Activated CD4-positive, CD25-positive, alpha-beta regulatory T cell treated with anti-CD3 and anti-CD28 coated beads, Interleukin-2, amount 50 U/mL, for 72 hours (primary cell): ENCODE measurements around the gene STEAP4.
"Not testable (repeated sequence)": the region's sequence is repeated elsewhere in the genome, so short reads cannot be mapped to it uniquely, and the experiment has no call there.

ENCODE experiments used
- DNase-seq: peaks from one replicate; pipeline ENCODE4 v3.0.0; 2021

Gene STEAP4

GRCh38 chr7:88311675-88312036 lies 5.0 kb upstream of the STEAP4 start:
- DNase-seq = no peak

GRCh38 chr7:88310956-88311674 lies 4.4 kb upstream of the STEAP4 start:
- DNase-seq = no peak

GRCh38 chr7:88309819-88310218 lies 3.1 kb upstream of the STEAP4 start:
- DNase-seq = no peak

- DNase-seq = no peak
These were observed 1.1 kb upstream of the STEAP4 start for GRCh38 chr7:88307823-88308222.

- DNase-seq = no peak
These were observed 718 bp upstream of the STEAP4 start for GRCh38 chr7:88307412-88307811.

- DNase-seq = no peak
These were observed 1.6 kb downstream of the STEAP4 start for GRCh38 chr7:88305044-88305443.

- no peak for DNase-seq
These were observed 4.2 kb downstream of the STEAP4 start for GRCh38 chr7:88302486-88302885.

GRCh38 chr7:88301924-88302323 lies 4.8 kb downstream of the STEAP4 start:
- no peak for DNase-seq

GRCh38 chr7:88300401-88300945 lies 6.2 kb downstream of the STEAP4 start:
- no peak for DNase-seq

GRCh38 chr7:88299126-88299525 lies 7.6 kb downstream of the STEAP4 start:
- DNase-seq = no peak

GRCh38 chr7:88293866-88294265 lies 12.8 kb downstream of the STEAP4 start:
- DNase-seq = no peak

- DNase-seq = no peak
These were observed 15.1 kb downstream of the STEAP4 start for GRCh38 chr7:88291398-88292173.

- DNase-seq = no peak
These were observed 16.2 kb downstream of the STEAP4 start for GRCh38 chr7:88290491-88290890.

GRCh38 chr7:88289564-88290025 lies 17.1 kb downstream of the STEAP4 start:
- DNase-seq = no peak

- DNase-seq = no peak
These were observed 24.9 kb downstream of the STEAP4 start for GRCh38 chr7:88281749-88282148.

GRCh38 chr7:88280801-88281200 lies 25.9 kb downstream of the STEAP4 start:
- DNase-seq = no peak

GRCh38 chr7:88279323-88279722 lies 27.4 kb downstream of the STEAP4 start:
- no peak for DNase-seq

GRCh38 chr7:88278881-88279280 lies 27.8 kb downstream of the STEAP4 start:
- DNase-seq = no peak

- no peak for DNase-seq
These were observed 30.0 kb downstream of the STEAP4 start for GRCh38 chr7:88276605-88277153.

GRCh38 chr7:88274856-88275255 lies 31.8 kb downstream of the STEAP4 start:
- not testable (repeated sequence) for DNase-seq

GRCh38 chr7:88269586-88269985 lies 37.1 kb downstream of the STEAP4 start:
- no peak for DNase-seq

- no peak for DNase-seq
These were observed 37.8 kb downstream of the STEAP4 start for GRCh38 chr7:88268858-88269257.

GRCh38 chr7:88268051-88268450 lies 38.6 kb downstream of the STEAP4 start:
- DNase-seq = no peak

GRCh38 chr7:88267421-88267820 lies 39.3 kb downstream of the STEAP4 start:
- no peak for DNase-seq
